Keratinocyte (primary cell): ENCODE results near the gene TUBB3. TPM values are rescaled to one million over a fixed set of nuclear protein-coding genes. Genes with fewer than 3 reads are reported as not detected.
"Not testable (repeated sequence)": the region's sequence is repeated elsewhere in the genome, so short reads cannot be mapped to it uniquely, and the experiment has no call there.

Experiments used
- DNase-seq: peaks from one replicate; pipeline ENCODE4 v3.0.0-alpha.2; 2011; ENCODE audit warnings: low read depth, missing footprints, low spot score
- FAIRE-seq: peaks from 2 replicates; lab custom pipeline; 2011; peaks lifted over from hg19 to GRCh38; lab: Jason Lieb, UNC
- H2AFZ ChIP-seq: 2 replicates; pipeline ENCODE4 v1.6.0; 2012; ENCODE audit warnings: low read length, control low read depth, inconsistent platforms; ENCODE audit not compliant: control insufficient read depth
- H3K27ac ChIP-seq: 2 replicates; pipeline ENCODE4 v1.5.1; 2011; ENCODE audit warnings: low read length; ENCODE audit not compliant: control insufficient read depth, insufficient read depth
- H3K27me3 ChIP-seq: 3 replicates; pipeline ENCODE4 v1.6.0; 2011; ENCODE audit warnings: low read length; ENCODE audit not compliant: control insufficient read depth, insufficient read depth; ENCODE audit errors: extremely low read depth
- H3K36me3 ChIP-seq, 2 experiments: 2 replicates in 1 of 2; 3 replicates in 1 of 2; pipeline ENCODE4 v1.5.1; 2011; ENCODE audit warnings: low read length in 2 of 2, mild to moderate bottlenecking in 1 of 2; ENCODE audit not compliant: control insufficient read depth in 2 of 2, insufficient read depth in 2 of 2; ENCODE audit errors: extremely low read depth in 1 of 2
- H3K4me1 ChIP-seq: 3 replicates; pipeline ENCODE4 v1.5.1; 2011; ENCODE audit warnings: low read length; ENCODE audit not compliant: control insufficient read depth, insufficient read depth; ENCODE audit errors: extremely low read depth
- H3K4me2 ChIP-seq: 3 replicates; pipeline ENCODE4 v1.6.0; 2011; ENCODE audit warnings: low read depth, low read length; ENCODE audit not compliant: control insufficient read depth, insufficient read depth; ENCODE audit errors: extremely low read depth
- H3K4me3 ChIP-seq, 3 experiments: fragments of 200-600 bp in 1 of 3; sonication (generic) in 1 of 3; 2 replicates in 2 of 3; 3 replicates in 1 of 3; pipeline ENCODE4 v1.5.1; 2011 to 2016; ENCODE audit warnings: low read length in 3 of 3, mild to moderate bottlenecking in 3 of 3, control low read depth in 2 of 3, inconsistent platforms in 1 of 3, low read depth in 1 of 3, mixed read lengths in 1 of 3, mixed run types in 1 of 3, moderate library complexity in 1 of 3; ENCODE audit not compliant: control insufficient read depth in 2 of 3, insufficient read depth in 2 of 3; ENCODE audit errors: extremely low read depth in 1 of 3
- H3K79me2 ChIP-seq: 2 replicates; pipeline ENCODE4 v1.6.0; 2012; ENCODE audit warnings: low read length; ENCODE audit not compliant: control insufficient read depth, insufficient read depth
- H3K9ac ChIP-seq: 3 replicates; pipeline ENCODE4 v1.6.0; 2011; ENCODE audit warnings: low read length; ENCODE audit not compliant: control insufficient read depth, insufficient read depth; ENCODE audit errors: extremely low read depth
- H3K9me1 ChIP-seq: 3 replicates; pipeline ENCODE4 v1.6.0; 2011; ENCODE audit warnings: low read length; ENCODE audit not compliant: control insufficient read depth, insufficient read depth; ENCODE audit errors: extremely low read depth
- H3K9me3 ChIP-seq: 2 replicates; pipeline ENCODE4 v1.5.1; 2012; ENCODE audit warnings: low read depth, low read length; ENCODE audit not compliant: control insufficient read depth
- H4K20me1 ChIP-seq: 3 replicates; pipeline ENCODE4 v1.6.0; 2011; ENCODE audit warnings: low read length; ENCODE audit not compliant: control insufficient read depth, insufficient read depth; ENCODE audit errors: extremely low read depth
- EZH2 ChIP-seq: IDR thresholded peaks from one replicate; pipeline ENCODE4 v1.6.1; 2012; ENCODE audit warnings: inconsistent platforms, mild to moderate bottlenecking, low read length, moderate library complexity
- dilution Hi-C: fragments of 300-500 bp; cut with MboI; formaldehyde crosslinking; loops from one replicate; pipeline ENCODE4 v1.7.0; 2020; ENCODE audit warnings: low sequenced_read_pairs; ENCODE audit not compliant: extremely low pct_ligation_motif_present
- polyA plus RNA-seq, 5 experiments: library from polyadenylated mRNA; depleted of rRNA in 3 of 5; stranded (reverse) in 3 of 5; stranded (forward) in 1 of 5; unstranded in 1 of 5; fragments of >200 nt; gene quantifications; 1 replicate in 1 of 5; 2 replicates in 3 of 5; 3 replicates in 1 of 5; pipeline versions ENCODE4 v1.2.1 to v1.2.3, GENCODE V29; 2011 to 2012; ENCODE audit warnings: missing spikeins in 2 of 5, low read depth in 1 of 5, low replicate concordance in 1 of 5
- TF ChIP-seq, protein P1 (sequence below), 3 experiments: IDR thresholded peaks in 1 of 3; conservative IDR thresholded peaks in 1 of 3; optimal IDR thresholded peaks in 1 of 3; 2 replicates in 2 of 3; 3 replicates in 1 of 3; pipeline versions ENCODE3 to v1.5.1; 2011; ENCODE audit warnings: low read length in 3 of 3, mild to moderate bottlenecking in 3 of 3, moderate library complexity in 2 of 3, control low read depth in 1 of 3, inconsistent platforms in 1 of 3; ENCODE audit not compliant: insufficient read depth in 2 of 3; ENCODE audit errors: extremely low read depth in 1 of 3

TUBB3 gene
- polyA plus RNA-seq, 1 donor (not counting 4 experiments of a cell fraction or from before 2014, with no cell fraction given): 34.0 TPM

DNA sequence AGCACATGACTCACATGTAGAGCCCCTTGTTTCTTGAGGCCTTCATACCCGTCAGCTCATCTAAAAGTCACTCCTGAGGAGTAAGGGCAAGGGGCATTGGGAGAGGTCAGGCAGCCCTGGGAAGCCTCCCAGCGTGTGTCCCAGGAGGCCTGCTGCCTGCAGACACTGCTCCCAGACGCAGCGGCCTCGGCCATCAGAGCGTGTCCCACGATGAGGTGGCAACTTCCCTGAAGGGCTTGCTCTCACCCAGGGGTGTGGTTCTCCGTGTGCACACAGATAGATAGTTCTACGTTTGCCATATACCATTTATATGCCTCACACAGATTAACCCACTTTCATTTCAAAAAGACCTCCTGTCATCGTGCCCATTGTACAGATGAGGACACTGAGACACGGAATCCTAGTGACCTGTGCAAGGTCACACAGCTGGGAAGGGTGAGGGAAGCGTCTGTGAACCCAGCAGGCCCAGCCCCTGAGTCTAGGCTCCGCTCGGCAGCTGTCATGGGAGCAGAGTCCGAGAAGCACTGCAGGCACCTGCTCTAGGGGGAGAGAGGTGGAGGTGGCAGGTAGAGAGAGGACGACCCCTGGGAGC is 8.3 kb downstream of the TUBB3 start:
- dilution Hi-C loops: no loop called here
- DNase-seq (no peak), FAIRE-seq (no peak)
- H3K9me3 ChIP-seq: no peaks in the 10 kb centered on the region
- H2AFZ ChIP-seq: no peak overlapping the region
- H3K9me1 ChIP-seq: no peaks in the 10 kb centered on the region
- no peak overlapping the region for H3K9ac ChIP-seq
- no peak overlapping the region for H3K4me2 ChIP-seq
- no peak overlapping the region for H3K4me3 ChIP-seq
- peaks cover 9 to 12% of the 10 kb centered on the region in 2 experiments for H3K36me3 ChIP-seq
- no peaks in the 10 kb centered on the region for H3K4me1 ChIP-seq
- no peaks in the 10 kb centered on the region for H3K79me2 ChIP-seq
- H4K20me1 ChIP-seq: peaks cover 5% of the 10 kb centered on the region
- H3K27ac ChIP-seq: no peak overlapping the region
- H3K27me3 ChIP-seq: no peaks in the 10 kb centered on the region
- TF ChIP-seq, protein P1, sequence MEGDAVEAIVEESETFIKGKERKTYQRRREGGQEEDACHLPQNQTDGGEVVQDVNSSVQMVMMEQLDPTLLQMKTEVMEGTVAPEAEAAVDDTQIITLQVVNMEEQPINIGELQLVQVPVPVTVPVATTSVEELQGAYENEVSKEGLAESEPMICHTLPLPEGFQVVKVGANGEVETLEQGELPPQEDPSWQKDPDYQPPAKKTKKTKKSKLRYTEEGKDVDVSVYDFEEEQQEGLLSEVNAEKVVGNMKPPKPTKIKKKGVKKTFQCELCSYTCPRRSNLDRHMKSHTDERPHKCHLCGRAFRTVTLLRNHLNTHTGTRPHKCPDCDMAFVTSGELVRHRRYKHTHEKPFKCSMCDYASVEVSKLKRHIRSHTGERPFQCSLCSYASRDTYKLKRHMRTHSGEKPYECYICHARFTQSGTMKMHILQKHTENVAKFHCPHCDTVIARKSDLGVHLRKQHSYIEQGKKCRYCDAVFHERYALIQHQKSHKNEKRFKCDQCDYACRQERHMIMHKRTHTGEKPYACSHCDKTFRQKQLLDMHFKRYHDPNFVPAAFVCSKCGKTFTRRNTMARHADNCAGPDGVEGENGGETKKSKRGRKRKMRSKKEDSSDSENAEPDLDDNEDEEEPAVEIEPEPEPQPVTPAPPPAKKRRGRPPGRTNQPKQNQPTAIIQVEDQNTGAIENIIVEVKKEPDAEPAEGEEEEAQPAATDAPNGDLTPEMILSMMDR (optimal IDR thresholded peaks at IDR 0.05 in 1 of 3, IDR thresholded peaks at IDR 0.05 in 1 of 3, conservative IDR thresholded peaks at IDR 0.05 in 1 of 3; ENCODE audit: extremely low read depth in 1 of 3, insufficient read depth in 2 of 3, low read length in 3 of 3): no peak
- no peak for TF ChIP-seq EZH2

DNA sequence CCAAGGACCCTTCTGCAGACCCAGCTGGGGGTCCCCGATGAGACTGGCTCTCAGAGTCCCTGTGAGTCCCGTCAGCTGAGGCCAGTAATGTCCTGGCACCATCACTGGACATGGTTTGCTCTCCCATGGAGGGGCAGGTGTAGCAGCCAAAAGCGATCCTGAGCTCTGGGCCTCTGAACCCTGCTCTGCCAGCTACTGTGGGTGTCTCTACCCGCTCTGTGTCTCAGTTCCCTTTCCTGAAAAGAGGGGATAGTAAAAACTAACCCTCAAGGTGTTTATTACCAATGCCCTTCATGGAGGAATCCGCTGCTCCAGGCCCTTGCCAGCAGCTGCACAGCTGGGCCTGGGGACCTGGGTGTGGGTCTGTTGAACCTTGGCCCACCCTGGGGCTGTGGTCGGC is 8.8 kb downstream of the TUBB3 start:
- Histone ChIP-seq H3K4me1 (no peaks in the 10 kb centered on the region), H3K4me2 (no peak overlapping the region), H3K9ac (no peak overlapping the region), H3K36me3 (peaks cover 9 to 12% of the 10 kb centered on the region in 2 experiments), H2AFZ (no peak overlapping the region), H4K20me1 (peaks cover 5% of the 10 kb centered on the region), H3K9me3 (no peaks in the 10 kb centered on the region), H3K27ac (no peak overlapping the region), H3K9me1 (no peaks in the 10 kb centered on the region), H3K79me2 (no peaks in the 10 kb centered on the region), H3K27me3 (no peaks in the 10 kb centered on the region), H3K4me3 (no peak overlapping the region)
- DNase-seq (no peak), FAIRE-seq (no peak)
- dilution Hi-C loops: no loop called here
- TF ChIP-seq, protein P1 (optimal IDR thresholded peaks at IDR 0.05 in 1 of 3, IDR thresholded peaks at IDR 0.05 in 1 of 3, conservative IDR thresholded peaks at IDR 0.05 in 1 of 3; ENCODE audit: extremely low read depth in 1 of 3, insufficient read depth in 2 of 3, low read length in 3 of 3): no peak
- no peak for TF ChIP-seq EZH2

- H3K79me2 ChIP-seq, FAIRE-seq, H3K4me1 ChIP-seq, H3K27me3 ChIP-seq, H3K9me1 ChIP-seq, dilution Hi-C loops, H3K4me2 ChIP-seq, H3K9me3 ChIP-seq, H2AFZ ChIP-seq, H4K20me1 ChIP-seq, H3K27ac ChIP-seq, H3K4me3 ChIP-seq, DNase-seq, H3K9ac ChIP-seq: not testable (repeated sequence)
- H3K36me3 ChIP-seq: peaks cover 9 to 12% of the 10 kb centered on the region in 2 experiments
Observed at GRCh38 chr16:89934019-89934418, 10.9 kb downstream of the TUBB3 start.
